Naive thymus-derived CD4-positive, alpha-beta T cell (primary cell): ENCODE measurements around the gene RMDN3. TPM values are rescaled to one million over a fixed set of nuclear protein-coding genes. Genes with fewer than 3 reads are reported as not detected.
A peak's percentile ranks its signal among the peaks of the same experiment; 100 is the strongest.

Experiments used
- ATAC-seq: fragments of 150-1000 bp; cut with Tn5 transposase; 2 replicates; pipeline ENCODE4 v1.10.0; 2021; ENCODE audit warnings: mild to moderate bottlenecking, moderate library complexity
- CTCF ChIA-PET: fragments of 350-600 bp; sonication (Branson Sonifier 250); formaldehyde crosslinking; loops from one replicate; lab custom pipeline; 2021; ENCODE audit warnings: antibody characterized with exemption; lab: Charles Lee
- POLR2A ChIA-PET: fragments of 350-600 bp; sonication (Branson Sonifier 250); formaldehyde crosslinking; loops from one replicate; lab custom pipeline; 2021; ENCODE audit warnings: antibody characterized with exemption, inconsistent platforms; lab: Charles Lee
- DNase-seq, 9 donors: peaks; one replicate each; pipeline versions ENCODE4 v3.0.0 to v3.0.0-alpha.2; 2020 to 2022; ENCODE audit warnings: mixed read lengths in 1 of 9
- H3K27ac ChIP-seq: one replicate; pipeline ENCODE4 v1.7.0; 2013; ENCODE audit warnings: mild to moderate bottlenecking, low read depth, low read length, moderate library complexity
- H3K27me3 ChIP-seq, 2 donors: one replicate each; pipeline ENCODE4 v1.7.0; 2013; ENCODE audit warnings: low read length in 2 of 2, mild to moderate bottlenecking in 2 of 2, moderate library complexity in 2 of 2; ENCODE audit not compliant: control insufficient read depth in 2 of 2, insufficient read depth in 2 of 2
- H3K36me3 ChIP-seq, 3 experiments: 1 replicate in 2 of 3; 2 replicates in 1 of 3; pipeline ENCODE4 v1.7.0; 2013; ENCODE audit warnings: low read length in 3 of 3, mild to moderate bottlenecking in 3 of 3, moderate library complexity in 1 of 3; ENCODE audit not compliant: insufficient read depth in 3 of 3, control insufficient read depth in 2 of 3
- H3K4me1 ChIP-seq, 2 donors: one replicate each; pipeline ENCODE4 v1.7.0; 2013; ENCODE audit warnings: low read length in 2 of 2, mild to moderate bottlenecking in 2 of 2, moderate library complexity in 1 of 2; ENCODE audit not compliant: control insufficient read depth in 2 of 2, insufficient read depth in 2 of 2
- H3K4me3 ChIP-seq: 2 replicates; pipeline ENCODE4 v1.7.0; 2013; ENCODE audit warnings: mild to moderate bottlenecking, low read length
- H3K9me3 ChIP-seq, 3 experiments: 1 replicate in 2 of 3; 2 replicates in 1 of 3; pipeline ENCODE4 v1.7.0; 2013; ENCODE audit warnings: low read length in 3 of 3; ENCODE audit not compliant: control insufficient read depth in 2 of 3
- H3K27ac Mint-ChIP-seq, 9 donors: one replicate each; pipeline ENCODE4 v1.8.0; 2020 to 2022; ENCODE audit warnings: mixed read lengths in 9 of 9, mild to moderate bottlenecking in 8 of 9, moderate library complexity in 5 of 9, inconsistent platforms in 2 of 9
- H3K27me3 Mint-ChIP-seq, 5 donors: one replicate each; pipeline ENCODE4 v1.8.0; 2021 to 2022; ENCODE audit warnings: mixed read lengths in 5 of 5, mild to moderate bottlenecking in 1 of 5
- H3K36me3 Mint-ChIP-seq, 5 donors: one replicate each; pipeline ENCODE4 v1.8.0; 2020 to 2022; ENCODE audit warnings: mixed read lengths in 5 of 5, mild to moderate bottlenecking in 3 of 5, inconsistent platforms in 1 of 5
- H3K4me1 Mint-ChIP-seq, 7 donors: one replicate each; pipeline ENCODE4 v1.8.0; 2020 to 2022; ENCODE audit warnings: mixed read lengths in 7 of 7, mild to moderate bottlenecking in 3 of 7, inconsistent platforms in 1 of 7
- H3K4me3 Mint-ChIP-seq, 10 donors: one replicate each; pipeline ENCODE4 v1.8.0; 2020 to 2022; ENCODE audit warnings: mild to moderate bottlenecking in 10 of 10, mixed read lengths in 10 of 10, moderate library complexity in 6 of 10, inconsistent platforms in 2 of 10
- H3K9me3 Mint-ChIP-seq, 11 donors: one replicate each; pipeline ENCODE4 v1.8.0; 2020 to 2022; ENCODE audit warnings: mixed read lengths in 11 of 11, mild to moderate bottlenecking in 4 of 11, inconsistent platforms in 1 of 11, moderate library complexity in 1 of 11
- intact Hi-C, 2 donors: fragments of 100-400 bp; cut with micrococcal nuclease; formaldehyde crosslinking; loops; one replicate each; pipeline ENCODE4 v1.15.1; 2023
- polyA plus RNA-seq, 2 donors: library from polyadenylated mRNA; unstranded; fragments of 300-500 nt; fragmentation: Illumina TruSeq; gene quantifications; one replicate each; pipeline ENCODE4 v1.2.3, GENCODE V29; 2021
- total RNA-seq, 6 experiments: library from RNA in 5 of 6; stranded (reverse) in 5 of 6; gene quantifications; 1 replicate in 5 of 6; 2 replicates in 1 of 6; pipeline ENCODE4 v1.2.3 and lab custom pipeline; 2021 to 2026

RMDN3 gene
- total and polyA plus RNA-seq, 7 experiments from 2014 or later = 15.7 to 44.0 (median 21.6) TPM

DNA sequence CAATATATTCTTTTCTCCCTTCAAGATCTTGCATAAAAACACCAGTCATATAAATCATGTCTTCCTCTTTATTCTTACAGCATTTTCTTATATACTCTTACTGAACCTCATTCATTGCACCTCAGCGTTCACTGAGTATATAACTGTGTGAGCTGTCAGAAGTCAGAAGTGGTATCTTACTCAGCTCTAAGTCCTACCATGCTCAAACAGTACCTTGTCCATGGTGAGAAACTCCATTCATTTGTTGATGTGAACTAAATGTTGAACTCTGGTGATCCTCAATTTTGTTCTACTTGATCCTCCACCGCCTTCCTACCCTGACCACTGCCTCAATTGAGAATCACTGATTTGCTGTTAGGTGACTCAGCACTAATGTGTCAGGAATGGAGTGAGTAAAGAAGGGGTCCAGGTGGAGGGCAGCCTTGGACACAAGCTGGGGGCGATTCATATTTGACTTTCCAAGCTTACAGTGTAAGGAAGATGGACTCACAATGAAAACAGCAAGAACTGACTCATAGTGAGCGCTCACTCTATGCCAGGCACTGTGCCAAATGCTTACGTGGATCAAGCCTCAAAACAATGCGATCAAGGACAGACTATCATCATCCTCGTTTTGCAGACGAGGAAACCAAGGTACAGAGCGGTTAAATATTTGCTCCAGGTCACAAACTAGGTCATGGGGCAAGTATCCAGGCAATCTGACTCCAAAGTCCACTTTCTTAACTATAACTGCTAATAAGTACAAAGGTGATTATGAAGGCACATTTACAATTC is 38.3 kb upstream of the RMDN3 start:
- Mint-ChIP-seq H3K4me1 (peaks cover 13 to 33% (median 27%) of the 10 kb centered on the region in 7 donors), H3K4me3 (no peak overlapping the region), H3K27me3 (no peaks in the 10 kb centered on the region), H3K36me3 (peaks cover 0 to 16% (median 6%) of the 10 kb centered on the region in 5 donors), H3K9me3 (no peaks in the 10 kb centered on the region), H3K27ac (no peak overlapping the region)
- DNase-seq = no peak
- H3K4me1 ChIP-seq = no peaks in the 10 kb centered on the region
- intact Hi-C loops = no loop called here
- CTCF ChIA-PET = no interaction called here
- ATAC-seq = no peak
- no peak overlapping the region for H3K4me3 ChIP-seq
- no peaks in the 10 kb centered on the region for H3K27me3 ChIP-seq
- H3K27ac ChIP-seq = no peak overlapping the region
- no peaks in the 10 kb centered on the region for H3K9me3 ChIP-seq
- POLR2A ChIA-PET = no interaction called here
- peaks cover 0 to 19% (median 0%) of the 10 kb centered on the region in 3 experiments for H3K36me3 ChIP-seq

DNA sequence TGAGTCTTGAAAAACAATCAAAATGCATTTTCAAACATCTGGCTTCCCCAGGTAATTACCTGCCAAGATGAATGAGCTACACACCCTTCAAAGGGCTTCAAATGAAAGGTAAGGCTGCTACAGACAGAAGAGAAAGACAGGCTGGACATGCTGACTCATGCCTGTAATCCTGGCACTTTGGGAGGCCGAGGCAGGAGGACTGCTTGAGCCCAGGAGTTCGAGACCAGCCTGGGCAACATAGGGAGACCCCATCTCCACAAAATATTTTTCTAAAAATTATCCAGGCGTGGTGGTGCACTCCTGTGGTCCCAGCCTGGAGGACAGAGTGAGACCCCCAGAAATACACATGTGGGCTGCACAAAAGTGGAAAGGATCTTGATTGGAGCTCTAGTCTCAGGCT is 37.3 kb upstream of the RMDN3 start:
- no peaks in the 10 kb centered on the region for H3K9me3 ChIP-seq
- intact Hi-C loops = no loop called here
- H3K4me3 ChIP-seq = no peak overlapping the region
- ChIA-PET CTCF (no interaction called here), POLR2A (no interaction called here)
- H3K27me3 ChIP-seq = no peaks in the 10 kb centered on the region
- ATAC-seq (no peak), DNase-seq (no peak)
- H3K4me1 ChIP-seq = peaks cover 7 to 9% of the 10 kb centered on the region in 2 donors
- peaks cover 0 to 9% (median 6%) of the 10 kb centered on the region in 5 donors for H3K36me3 Mint-ChIP-seq
- peaks cover 0 to 19% (median 0%) of the 10 kb centered on the region in 3 experiments for H3K36me3 ChIP-seq
- no peaks in the 10 kb centered on the region for H3K9me3 Mint-ChIP-seq
- H3K4me3 Mint-ChIP-seq = no peak overlapping the region
- H3K27ac ChIP-seq = no peak overlapping the region
- H3K27me3 Mint-ChIP-seq = no peaks in the 10 kb centered on the region
- H3K27ac Mint-ChIP-seq = peak overlapping the region in 1 of 9 donors; percentile 57
- H3K4me1 Mint-ChIP-seq = peaks cover 18 to 36% (median 30%) of the 10 kb centered on the region in 7 donors

DNA sequence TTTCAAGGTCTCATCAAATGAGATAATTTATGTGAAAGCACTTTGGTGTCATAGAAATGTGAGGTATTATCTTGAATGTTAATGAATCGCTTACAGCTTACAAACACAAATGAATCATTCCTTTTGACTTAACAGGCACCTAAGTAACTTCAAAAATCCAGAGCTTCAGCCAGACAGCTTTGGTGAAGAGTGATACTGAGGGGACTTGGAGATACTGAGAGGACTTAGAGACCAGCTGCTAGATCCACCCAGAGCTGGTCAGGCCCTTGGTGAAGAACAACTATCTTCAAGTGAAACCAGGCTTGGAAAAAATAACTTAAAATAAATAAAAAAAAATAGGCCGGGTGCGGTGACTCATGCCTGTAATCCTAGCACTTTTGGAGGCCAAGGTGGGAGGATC is 35.7 kb upstream of the RMDN3 start:
- peaks cover 0 to 19% (median 0%) of the 10 kb centered on the region in 3 experiments for H3K36me3 ChIP-seq
- intact Hi-C loops = no loop called here
- ChIA-PET POLR2A (interaction anchor here (0.8 kb wide), 1 partner anchor 34 kb away, joined by 3 read pairs; no protein-coding TSS in a partner anchor), CTCF (interaction anchor here (1.0 kb wide), 1 partner anchor 12 kb away, joined by 3 read pairs; no protein-coding TSS in a partner anchor)
- no peak overlapping the region for H3K4me3 Mint-ChIP-seq
- no peaks in the 10 kb centered on the region for H3K9me3 Mint-ChIP-seq
- H3K27ac ChIP-seq = no peak overlapping the region
- H3K27me3 ChIP-seq = no peaks in the 10 kb centered on the region
- H3K4me1 Mint-ChIP-seq = peaks cover 21 to 35% (median 33%) of the 10 kb centered on the region in 7 donors
- H3K27me3 Mint-ChIP-seq = no peaks in the 10 kb centered on the region
- H3K4me3 ChIP-seq = no peak overlapping the region
- no peak overlapping the region for H3K27ac Mint-ChIP-seq
- H3K9me3 ChIP-seq = no peaks in the 10 kb centered on the region
- peaks cover 0 to 9% (median 3%) of the 10 kb centered on the region in 5 donors for H3K36me3 Mint-ChIP-seq
- DNase-seq (no peak), ATAC-seq (no peak)
- peaks cover 14 to 18% of the 10 kb centered on the region in 2 donors for H3K4me1 ChIP-seq

DNA sequence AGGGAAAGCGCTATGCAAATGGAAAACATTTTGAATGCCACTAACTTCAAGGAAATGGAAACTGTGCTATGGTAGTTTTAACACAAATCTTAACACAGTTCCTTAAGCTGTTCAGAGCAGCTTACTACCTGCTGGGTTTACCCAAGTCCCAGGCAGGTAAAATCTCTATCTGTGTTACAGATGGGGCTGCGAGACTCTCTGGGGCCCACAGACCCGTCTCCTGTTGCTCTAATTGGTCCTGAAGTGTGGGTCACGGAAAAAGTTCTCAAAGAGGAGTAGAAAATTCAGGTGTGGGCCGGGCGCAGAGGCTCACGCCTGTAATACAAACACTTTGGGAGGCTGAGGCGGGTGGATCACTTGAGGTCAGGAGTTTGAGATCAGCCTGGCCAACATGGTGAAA is 34.9 kb upstream of the RMDN3 start:
- peaks cover 14 to 18% of the 10 kb centered on the region in 2 donors for H3K4me1 ChIP-seq
- Mint-ChIP-seq H3K36me3 (peaks cover 0 to 9% (median 3%) of the 10 kb centered on the region in 5 donors), H3K4me1 (peaks cover 21 to 35% (median 30%) of the 10 kb centered on the region in 7 donors), H3K9me3 (no peaks in the 10 kb centered on the region), H3K27ac (no peak overlapping the region), H3K27me3 (no peaks in the 10 kb centered on the region), H3K4me3 (no peak overlapping the region)
- ChIA-PET CTCF (interaction anchor here (1.0 kb wide), 1 partner anchor 11 kb away, joined by 3 read pairs; no protein-coding TSS in a partner anchor), POLR2A (no interaction called here)
- peaks cover 0 to 19% (median 0%) of the 10 kb centered on the region in 3 experiments for H3K36me3 ChIP-seq
- DNase-seq (no peak), ATAC-seq (no peak)
- H3K27me3 ChIP-seq = no peaks in the 10 kb centered on the region
- intact Hi-C loops = no loop called here
- no peak overlapping the region for H3K4me3 ChIP-seq
- no peaks in the 10 kb centered on the region for H3K9me3 ChIP-seq
- no peak overlapping the region for H3K27ac ChIP-seq

DNA sequence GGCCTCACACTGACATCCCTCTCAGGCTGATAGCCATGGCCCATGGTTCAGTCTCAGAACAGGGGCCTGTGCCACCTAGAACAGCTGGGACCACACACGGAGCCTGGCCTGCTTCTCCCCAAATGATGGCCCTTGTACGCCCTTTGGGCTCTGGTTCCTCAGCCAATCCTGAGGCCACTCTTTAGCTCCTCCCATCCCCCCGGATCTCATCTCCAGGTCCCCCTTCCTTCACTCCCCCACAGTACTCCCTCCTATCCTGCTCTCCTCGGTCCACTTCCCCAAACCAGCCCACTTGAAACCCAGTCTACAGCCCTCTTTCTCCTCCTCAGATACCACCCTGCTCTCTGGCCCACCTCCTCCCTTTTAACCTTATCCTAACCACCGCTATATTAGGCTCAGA is 34.1 kb upstream of the RMDN3 start:
- Mint-ChIP-seq H3K27me3 (no peaks in the 10 kb centered on the region), H3K27ac (peak overlapping the region in 2 of 9 donors; percentile 36 to 40), H3K9me3 (no peaks in the 10 kb centered on the region), H3K4me3 (peak overlapping the region in 4 of 10 donors; percentile 14 to 49 (median 22)), H3K36me3 (peaks cover 0 to 9% (median 3%) of the 10 kb centered on the region in 5 donors), H3K4me1 (peaks cover 21 to 35% (median 30%) of the 10 kb centered on the region in 7 donors)
- Histone ChIP-seq H3K27me3 (no peaks in the 10 kb centered on the region), H3K4me1 (peaks cover 14 to 18% of the 10 kb centered on the region in 2 donors), H3K9me3 (no peaks in the 10 kb centered on the region), H3K36me3 (peaks cover 0 to 19% (median 0%) of the 10 kb centered on the region in 3 experiments), H3K4me3 (no peak overlapping the region), H3K27ac (no peak overlapping the region)
- intact Hi-C loops = no loop called here
- CTCF ChIA-PET = interaction anchor here (0.5 kb wide), 1 partner anchor 110 kb away, joined by 3 read pairs; no protein-coding TSS in a partner anchor
- no peak for DNase-seq
- POLR2A ChIA-PET = interaction anchor here (0.5 kb wide), 1 partner anchor 157 kb away, joined by 3 read pairs; no protein-coding TSS in a partner anchor
- ATAC-seq = no peak

DNA sequence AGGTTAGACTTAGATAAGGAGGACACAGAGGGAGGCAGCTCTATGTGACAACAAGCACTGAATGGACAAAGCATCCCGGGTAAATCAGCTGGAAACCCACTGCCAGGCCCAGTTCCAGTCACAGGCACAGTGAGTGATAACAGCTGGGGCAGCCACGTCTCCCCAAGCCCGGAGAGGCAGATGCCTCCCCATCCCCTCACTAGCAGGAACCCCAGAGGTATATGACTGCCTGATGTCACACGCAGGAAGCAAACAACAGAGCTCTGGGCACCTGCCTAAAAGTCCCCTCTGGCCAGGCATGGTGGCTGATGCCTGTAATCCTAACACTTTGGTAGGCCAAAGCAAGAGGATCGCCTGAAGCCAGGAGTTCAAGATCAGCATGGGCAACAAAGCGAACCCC is 32.9 kb upstream of the RMDN3 start:
- peaks cover 21 to 35% (median 25%) of the 10 kb centered on the region in 7 donors for H3K4me1 Mint-ChIP-seq
- no peaks in the 10 kb centered on the region for H3K9me3 Mint-ChIP-seq
- no peaks in the 10 kb centered on the region for H3K27me3 Mint-ChIP-seq
- DNase-seq (no peak), ATAC-seq (no peak)
- Histone ChIP-seq H3K27ac (no peak overlapping the region), H3K4me3 (no peak overlapping the region), H3K36me3 (peaks cover 0 to 14% (median 0%) of the 10 kb centered on the region in 3 experiments), H3K9me3 (no peaks in the 10 kb centered on the region), H3K4me1 (peaks cover 14 to 18% of the 10 kb centered on the region in 2 donors), H3K27me3 (no peaks in the 10 kb centered on the region)
- peak overlapping the region in 5 of 9 donors; percentile 3 to 36 (median 20) for H3K27ac Mint-ChIP-seq
- peak overlapping the region in 3 of 10 donors; percentile 54 to 63 (median 56) for H3K4me3 Mint-ChIP-seq
- peaks cover 0 to 5% (median under 1%) of the 10 kb centered on the region in 5 donors for H3K36me3 Mint-ChIP-seq
- ChIA-PET CTCF (interaction anchor here (0.8 to 0.9 kb wide), 3 partner anchors 106 to 395 kb away, joined by 3 read pairs; partner anchors contain the start of gene VPS18), POLR2A (no interaction called here)
- intact Hi-C loops = no loop called here
